Activated CD8-positive, alpha-beta memory T cell treated with anti-CD3 and anti-CD28 coated beads for 1 hour (primary cell): Measurements from ENCODE around the gene GMCL2.

ENCODE experiments used
- DNase-seq, 2 donors: peaks; one replicate each; pipeline ENCODE4 v3.0.0-alpha.2; 2020; ENCODE audit warnings: low read depth in 1 of 2; ENCODE audit errors: extremely low read depth in 1 of 2

GMCL2 gene

DNA sequence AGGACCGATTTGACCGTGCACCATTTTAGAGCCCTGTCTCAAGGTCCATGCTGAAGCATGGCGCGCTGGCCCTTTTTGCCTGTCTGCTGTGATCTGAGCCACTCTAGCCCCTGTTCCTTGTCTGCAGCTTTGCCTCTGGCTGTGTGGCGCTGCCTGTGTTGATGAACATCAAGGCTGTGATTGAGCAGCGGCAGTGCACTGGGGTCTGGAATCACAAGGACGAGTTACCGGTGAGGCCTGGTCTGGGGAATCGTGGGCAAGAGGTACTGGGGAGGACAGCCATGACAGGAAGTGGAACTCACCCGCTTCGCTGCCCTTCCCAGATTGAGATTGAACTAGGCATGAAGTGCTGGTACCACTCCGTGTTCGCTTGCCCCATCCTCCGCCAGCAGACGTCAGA is 39.8 kb downstream of the GMCL2 start:
- no peak for DNase-seq

DNA sequence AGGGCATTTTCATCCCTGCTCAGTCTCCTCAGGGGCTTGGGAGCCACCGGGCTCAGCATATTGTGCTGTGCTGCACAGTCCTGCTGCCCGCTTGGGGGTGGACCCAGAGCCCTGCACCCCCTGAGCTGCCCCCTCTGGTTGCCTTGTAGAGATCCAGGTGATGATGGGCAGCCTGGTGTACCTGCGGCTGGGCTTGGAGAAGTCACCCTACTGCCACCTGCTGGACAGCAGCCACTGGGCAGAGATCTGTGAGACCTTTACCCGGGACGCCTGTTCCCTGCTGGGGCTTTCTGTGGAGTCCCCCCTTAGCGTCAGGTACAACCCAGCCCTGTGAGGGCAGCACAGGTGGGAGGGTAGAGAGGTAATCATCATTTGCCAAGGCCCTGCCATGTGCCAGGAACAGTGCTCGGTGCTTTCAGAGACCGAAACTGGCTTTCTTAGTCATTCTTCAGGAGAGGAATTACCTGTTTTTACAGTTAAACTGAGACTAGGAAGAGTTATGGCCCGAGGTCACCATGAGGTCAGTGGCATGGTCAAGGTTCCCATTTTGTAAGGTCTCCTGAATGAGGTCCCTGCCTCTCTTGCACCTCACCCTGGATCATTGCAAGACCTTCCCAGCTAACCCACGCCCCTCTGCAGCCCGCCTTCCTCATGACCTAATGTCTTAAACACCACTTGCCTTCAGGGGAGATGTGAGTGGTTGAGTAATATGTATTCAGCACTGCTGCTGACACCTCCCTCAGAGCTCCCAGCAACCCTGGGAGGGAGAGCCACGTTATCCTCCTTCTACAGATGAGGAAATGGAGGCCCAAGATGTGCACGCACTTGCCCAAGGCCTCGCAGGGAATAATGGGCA is 41.0 kb downstream of the GMCL2 start:
- peak; percentile 57 to 68 for DNase-seq

DNA sequence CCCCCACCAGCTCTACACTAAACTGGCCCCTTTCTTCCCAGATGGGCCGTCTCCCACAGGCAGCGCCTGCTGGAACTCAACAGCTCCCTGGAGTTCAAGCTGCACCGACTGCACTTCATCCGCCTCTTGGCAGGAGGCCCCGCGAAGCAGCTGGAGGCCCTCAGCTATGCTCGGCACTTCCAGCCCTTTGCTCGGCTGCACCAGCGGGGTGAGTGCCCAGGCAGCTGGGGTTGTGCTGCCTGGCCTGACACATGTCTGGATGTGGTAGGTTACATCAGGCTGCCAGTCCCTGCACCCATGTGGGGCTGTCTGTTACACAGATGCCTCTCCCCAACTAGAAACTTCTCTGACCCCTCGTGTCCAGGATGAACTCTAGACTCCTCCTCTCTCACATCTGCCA is 43.3 kb downstream of the GMCL2 start:
- no peak for DNase-seq

DNA sequence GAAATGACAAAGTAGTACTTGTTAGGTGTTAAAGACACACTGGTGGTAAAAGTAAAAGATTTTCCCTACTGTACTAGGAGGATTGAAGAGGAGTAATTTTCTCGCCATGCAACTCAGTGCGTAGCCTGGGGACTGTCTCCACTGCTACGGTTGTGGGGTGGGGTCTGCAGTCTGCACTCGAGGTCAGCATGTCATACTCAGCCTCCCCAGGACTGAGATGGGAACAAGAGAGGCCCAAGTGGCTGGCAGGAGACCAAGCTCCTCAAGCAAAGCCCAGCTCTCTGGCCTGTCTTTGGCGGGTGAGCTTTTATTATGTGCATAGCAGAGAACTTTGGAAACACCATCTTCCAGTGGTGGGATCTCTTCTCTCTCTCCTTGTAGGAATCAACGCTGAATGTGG is 43.9 kb downstream of the GMCL2 start:
- no peak for DNase-seq

DNA sequence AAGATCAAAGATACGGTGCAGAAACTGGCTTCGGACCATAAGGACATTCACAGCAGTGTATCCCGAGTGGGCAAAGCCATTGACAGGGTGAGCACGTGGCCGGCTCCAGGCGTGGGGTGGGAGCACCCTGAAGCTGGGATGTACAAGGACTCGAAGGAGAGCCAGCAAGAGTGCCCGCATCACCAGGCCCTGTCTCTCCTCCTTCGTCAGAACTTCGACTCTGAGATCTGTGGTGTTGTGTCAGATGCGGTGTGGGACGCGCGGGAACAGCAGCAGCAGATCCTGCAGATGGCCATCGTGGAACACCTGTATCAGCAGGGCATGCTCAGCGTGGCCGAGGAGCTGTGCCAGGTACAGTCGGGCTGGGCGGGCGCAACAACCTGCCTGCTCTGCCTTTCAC is 44.5 kb downstream of the GMCL2 start:
- no peak for DNase-seq

DNA sequence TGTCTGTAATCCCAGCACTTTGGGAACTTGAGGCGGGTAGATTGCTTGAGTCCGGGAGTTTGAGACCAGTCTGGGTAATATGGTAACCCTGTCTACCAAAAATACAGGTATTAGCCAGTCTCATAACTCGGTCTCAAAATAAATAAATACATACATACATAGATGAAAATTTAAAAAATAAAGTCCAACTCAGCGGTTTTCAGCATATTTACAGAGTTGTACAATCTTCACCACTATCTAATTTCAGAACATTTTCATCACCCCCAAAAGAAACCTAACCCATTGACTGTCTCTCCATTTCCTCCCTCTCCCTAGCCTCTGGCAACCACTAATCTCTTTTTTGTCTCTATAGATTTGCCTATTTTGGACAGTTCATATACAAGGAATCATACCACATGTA is 45.6 kb downstream of the GMCL2 start:
- no peak for DNase-seq

DNA sequence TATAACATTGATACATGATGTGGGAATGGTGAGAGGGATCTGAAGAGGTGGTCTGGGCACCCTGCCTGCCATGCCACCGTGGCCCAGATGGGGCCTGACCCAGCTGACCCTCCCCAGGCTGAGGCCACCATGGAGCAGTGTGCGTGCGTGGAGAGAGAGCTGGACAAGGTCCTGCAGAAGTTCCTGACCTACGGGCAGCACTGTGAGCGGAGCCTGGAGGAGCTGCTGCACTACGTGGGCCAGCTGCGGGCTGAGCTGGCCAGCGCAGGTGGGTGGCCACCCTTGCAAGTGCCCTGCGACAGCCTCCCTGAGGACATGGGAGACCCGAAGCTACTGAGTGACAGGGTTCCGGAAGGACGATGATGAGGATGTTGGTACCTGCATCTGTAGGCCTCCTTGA is 49.2 kb downstream of the GMCL2 start:
- DNase-seq: no peak

DNA sequence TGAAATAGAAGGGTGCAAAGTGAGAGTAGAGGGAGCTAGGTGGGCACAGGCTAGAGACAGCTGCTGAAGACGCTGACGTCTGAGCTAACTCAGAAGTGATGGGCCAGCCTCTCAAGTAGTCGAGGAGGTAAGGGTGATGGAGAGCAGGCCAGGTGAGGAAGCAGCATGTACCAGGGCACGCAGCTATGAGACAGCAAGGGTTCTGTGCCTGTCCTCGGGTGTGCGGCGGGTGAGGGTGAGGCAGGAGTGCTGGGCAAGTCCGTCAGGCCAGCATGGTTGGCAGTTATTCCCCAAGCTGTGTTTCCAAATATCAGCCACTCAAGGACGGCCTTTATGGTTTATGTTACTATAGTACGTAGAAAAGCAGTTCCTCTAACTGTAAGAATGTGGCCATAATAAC is 50.2 kb downstream of the GMCL2 start:
- no peak for DNase-seq
